GM21526 (cell line): ENCODE data around the gene NHSL2.
"Not testable (repeated sequence)": the region's sequence is repeated elsewhere in the genome, so short reads cannot be mapped to it uniquely, and the experiment has no call there.

Experiments used
- ATAC-seq: cut with Tn5 transposase; IDR thresholded peaks from one replicate; pipeline ENCODE4 v1.9.1; 2021; ENCODE audit warnings: moderate library complexity; ENCODE audit not compliant: unreplicated experiment, low FRiP score

The NHSL2 gene

DNA sequence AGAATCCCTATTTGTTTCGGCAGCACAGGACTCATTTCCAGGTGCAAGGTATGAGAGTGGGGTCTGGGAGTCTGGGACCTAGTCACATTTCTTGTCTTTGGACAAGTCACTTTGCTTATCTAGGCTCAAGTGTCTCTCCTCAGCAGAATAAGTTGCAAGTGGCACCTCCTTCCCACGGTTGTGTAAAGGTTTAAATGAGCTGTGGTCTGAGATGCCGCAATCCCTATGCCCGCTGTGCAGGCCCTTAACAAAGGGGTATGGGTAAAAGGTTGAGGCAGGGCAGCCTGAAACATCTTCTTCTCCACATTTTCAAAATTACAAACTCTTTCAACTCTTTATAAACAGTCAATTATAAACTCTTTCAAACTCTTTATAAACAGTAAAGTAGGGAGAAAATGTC is 127.4 kb downstream of the NHSL2 start:
- no peak for ATAC-seq

DNA sequence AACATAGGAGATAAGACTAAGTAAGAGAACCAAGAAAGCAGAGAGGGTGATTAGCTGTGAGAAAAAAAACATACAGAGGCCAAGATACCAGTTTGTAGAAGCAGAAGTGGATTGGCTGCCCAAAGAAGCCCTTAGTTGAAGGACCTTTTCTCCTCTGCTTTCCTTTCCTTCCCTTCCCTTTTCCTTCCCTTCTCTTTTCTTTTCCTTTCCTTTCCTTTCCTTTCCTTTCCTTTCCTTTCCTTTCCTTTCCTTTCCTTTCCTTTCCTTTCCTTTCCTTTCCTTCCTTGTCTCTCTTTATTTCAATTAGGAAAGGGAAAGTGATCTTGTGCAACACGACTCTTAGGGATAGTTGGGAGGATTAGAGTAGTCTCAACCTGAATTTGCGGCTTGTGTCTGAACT is 128.2 kb downstream of the NHSL2 start:
- ATAC-seq, result no peak

DNA sequence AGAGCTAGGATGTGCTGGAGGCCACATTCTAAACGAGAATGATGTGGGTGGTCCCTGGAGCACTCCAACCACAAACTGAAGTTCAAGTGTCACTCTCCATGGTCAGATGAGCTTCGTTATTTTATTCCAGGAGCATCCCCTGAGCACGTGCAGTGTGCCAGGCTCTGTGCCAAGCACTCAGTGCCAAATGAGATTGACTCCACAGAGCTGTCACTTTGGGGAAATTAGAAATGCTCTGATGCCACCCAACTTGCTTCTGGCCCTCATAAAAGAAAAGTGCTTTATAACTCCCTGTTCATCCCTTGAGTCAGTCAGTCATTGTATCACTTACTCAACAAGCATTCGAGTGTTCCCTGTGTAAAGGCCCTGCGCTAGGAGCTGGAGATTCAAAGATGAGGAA is 129.9 kb downstream of the NHSL2 start:
- ATAC-seq, result no peak

DNA sequence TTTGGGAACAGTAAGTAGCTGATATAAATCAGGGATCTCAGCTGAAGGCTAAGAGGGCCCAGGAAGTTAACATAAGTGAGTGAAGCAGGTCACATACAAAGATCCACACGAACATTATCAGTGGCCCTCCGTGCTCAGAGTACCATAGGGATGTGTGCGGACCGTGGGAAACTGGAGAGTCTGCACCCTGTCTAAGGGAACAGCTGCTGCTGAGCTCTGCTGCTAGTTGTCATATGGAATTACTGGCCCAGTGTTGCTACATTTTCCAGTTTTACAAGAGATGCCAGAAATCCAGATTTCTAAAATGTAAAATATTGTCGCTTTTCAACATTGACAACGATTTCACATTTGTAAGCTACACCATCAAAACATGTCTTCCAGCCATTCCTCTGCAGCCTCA is 130.5 kb downstream of the NHSL2 start:
- no peak for ATAC-seq

DNA sequence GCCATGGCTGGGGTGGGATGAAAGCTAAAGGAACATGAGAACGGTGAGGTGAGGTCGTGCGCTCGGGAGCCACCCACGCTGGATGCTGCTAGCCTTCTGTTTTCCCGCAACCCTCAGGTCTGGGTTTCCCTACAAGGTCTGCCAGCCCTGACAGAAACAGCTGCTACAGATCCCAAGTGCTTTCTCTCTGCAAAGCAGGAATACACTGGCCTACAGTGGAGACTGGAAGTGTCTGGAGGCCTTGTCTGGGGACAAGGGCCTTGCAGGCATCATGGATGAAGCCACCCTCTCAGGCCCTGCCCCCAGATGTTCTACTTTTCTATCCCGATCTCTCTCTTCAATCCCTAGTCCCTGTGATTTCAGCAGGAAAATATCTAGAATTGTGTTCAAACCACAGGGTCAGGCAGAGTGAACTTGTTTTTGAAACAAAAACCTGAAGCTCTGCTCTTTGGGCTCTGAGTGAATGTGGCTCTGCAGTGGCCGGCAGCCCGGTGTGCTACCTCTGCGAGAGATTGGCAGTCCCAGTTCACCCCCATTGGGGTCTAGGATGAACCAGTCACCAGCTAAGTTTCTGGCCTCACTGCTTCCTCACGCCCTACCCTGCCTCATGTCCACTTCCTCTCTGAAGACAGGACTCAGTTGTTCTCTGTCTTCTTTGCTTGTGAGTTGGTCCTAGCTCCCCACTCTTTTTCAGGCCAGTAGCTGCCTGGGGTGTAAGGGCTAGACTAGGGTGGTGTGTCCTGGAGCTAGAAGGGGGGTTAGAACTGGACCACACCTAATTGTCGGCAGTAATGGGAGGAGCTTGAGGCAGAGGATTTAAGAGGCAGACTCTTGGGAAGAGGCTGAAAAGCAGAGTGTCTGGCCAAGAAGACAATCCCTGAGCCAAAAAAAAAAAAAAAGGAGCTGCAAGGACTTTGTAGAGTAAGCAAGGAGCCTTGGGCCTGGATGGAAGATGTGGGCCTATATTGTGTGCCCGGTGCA is 131.5 kb downstream of the NHSL2 start:
- no peak for ATAC-seq

DNA sequence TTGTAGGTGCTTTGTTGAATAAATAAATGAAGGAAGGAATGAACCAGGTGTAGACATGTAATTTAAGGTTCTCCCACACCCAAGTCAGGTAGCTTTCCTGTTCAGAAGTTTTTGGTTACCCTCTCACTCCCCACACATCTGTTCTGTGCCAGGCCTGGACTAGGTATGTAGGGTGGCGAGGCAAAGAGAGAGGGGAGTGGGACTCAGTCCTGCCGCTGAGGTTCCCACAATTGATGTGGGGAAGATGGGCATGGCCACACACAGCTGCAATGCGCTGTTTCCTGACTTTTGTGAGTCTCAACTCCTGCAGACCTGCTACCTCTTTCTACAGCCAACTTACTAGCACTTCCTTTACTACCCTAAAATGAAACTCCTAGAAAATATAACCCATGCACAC is 132.2 kb downstream of the NHSL2 start:
- ATAC-seq, result no peak

DNA sequence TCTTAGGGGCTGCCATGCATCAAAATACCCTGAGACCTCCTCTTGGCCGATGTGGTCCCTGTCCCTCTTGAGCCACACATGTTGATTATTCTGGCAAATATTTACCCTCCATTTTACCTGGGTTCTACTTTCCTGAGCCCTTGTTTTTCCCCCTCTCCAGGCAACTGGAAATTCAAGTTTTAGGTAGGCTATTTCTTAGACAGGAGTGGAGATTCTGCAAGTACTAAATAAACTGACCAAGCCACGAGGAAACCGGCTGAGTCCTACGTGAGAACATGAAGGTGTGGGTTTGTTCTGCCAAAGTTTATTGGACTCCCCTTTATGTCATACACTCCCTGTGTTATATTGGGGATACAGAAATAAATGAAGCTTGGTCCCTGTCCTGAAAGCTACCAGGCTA is 133.0 kb downstream of the NHSL2 start:
- no peak for ATAC-seq

DNA sequence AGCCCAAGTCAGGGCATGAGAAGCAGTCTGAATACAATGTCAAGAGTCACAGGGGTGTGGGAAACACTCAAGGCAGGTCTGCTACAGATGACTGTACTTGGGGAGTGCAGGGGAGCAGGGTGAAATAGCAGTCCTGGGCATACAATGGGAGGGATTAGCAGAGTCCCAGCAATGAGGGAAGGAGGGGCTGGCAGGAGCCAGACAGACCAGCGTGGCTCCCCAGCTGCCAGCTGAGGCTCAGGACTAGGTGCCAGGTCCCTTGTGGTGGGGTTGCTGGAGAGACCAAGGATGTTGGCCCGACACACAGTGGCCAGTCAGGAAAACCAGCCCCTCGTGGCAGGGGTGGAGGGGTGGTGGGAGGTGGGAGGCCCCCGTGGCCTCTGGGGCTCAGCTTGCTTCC is 134.5 kb downstream of the NHSL2 start:
- ATAC-seq, result no peak

DNA sequence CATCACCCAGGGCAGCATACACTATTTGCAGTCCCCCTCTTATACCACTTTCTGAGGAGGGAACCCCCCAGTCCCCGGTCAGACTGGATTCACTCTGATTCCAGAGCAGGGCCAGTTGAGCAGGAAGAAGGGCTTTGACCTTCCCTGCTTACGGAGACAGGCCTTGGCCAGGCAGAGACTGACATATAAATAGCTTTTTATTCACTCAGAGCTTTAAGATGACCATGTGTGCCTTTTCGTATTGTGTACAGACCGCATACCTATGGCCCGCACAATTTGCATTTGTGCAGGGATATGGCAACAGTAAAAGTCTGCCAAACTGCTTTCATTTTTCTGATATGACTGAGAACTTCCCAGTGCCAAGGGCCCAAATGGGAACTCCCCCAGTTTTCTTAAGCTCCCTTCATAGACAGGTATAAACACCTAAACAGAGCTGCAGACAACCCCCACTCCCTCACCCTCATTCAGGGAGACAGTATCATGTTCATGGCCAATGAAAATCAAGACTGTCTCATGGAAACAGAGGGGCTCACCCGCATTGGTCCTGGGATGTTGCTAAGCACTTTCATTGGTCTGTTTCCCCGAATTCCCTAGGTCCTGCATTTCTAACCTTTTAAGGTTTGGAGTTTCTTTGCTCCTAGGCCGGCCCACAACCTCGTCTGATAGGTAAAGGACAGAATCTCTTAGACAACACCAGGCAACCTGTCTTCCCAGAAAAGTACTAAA is 135.1 kb downstream of the NHSL2 start:
- ATAC-seq, result no peak

DNA sequence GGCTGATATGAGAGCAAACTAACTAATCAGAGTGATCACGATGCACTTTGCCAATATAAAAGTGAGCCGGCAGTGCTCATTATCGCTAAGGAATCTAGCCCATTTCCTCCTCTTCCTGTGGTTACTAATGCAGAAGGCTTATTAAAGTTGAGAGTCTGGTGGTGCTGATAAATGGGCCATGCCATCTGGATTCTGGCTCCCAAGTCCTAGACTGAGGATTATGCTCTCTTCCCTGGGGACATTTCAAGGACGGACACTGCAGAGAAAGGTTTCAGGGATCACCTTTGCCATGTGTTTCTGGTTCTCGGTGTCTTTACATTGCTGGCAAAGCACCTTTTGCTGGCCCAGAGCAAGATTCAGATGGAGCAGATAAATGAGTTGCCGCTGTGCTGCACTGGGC is 135.8 kb downstream of the NHSL2 start:
- no peak for ATAC-seq

DNA sequence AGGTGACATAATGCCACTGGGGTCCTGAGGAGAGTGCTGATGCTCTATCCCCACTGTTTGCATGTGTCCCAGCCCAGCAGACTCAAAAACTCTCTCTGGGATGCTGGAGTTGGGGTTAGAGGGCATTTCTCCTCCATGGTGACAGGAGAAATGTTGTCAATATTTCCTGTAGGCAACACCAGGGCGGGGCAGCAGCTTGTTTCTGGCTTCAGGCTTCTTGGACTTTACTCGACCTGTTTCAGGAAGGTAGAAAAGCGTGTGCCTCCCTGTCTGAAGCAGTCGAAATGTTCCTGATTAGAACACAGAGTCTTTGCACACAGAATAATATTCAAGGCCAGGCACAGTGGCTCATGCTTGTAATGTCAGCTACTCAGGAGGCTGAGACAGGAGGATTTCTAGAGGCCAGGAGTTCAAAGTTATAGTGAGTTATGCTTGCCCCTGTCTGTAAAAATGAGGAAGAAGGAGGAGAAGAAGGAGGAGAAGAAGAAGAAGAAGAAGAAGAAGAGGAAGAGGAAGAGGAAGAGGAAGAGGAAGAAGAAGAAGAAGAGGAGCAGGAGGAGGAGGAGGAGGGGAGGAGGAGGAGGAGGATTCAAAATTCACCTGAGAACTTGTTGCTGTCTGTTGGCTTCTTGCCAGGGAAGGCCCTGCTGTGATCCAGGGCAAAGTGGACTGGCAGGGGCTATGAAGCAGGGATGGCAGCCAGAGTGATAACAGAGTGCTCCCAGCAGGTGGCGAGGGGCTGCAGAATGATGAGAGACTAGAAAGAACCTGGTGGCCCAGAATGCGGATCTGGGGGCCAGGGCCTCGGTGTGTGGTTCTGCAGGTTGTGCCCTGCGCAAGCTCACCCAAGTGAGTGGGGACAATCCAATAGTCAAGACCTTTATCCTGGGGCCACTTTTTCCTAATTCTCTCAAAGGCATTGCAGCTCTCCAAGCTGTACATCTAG is 138.1 kb downstream of the NHSL2 start:
- ATAC-seq, result no peak

DNA sequence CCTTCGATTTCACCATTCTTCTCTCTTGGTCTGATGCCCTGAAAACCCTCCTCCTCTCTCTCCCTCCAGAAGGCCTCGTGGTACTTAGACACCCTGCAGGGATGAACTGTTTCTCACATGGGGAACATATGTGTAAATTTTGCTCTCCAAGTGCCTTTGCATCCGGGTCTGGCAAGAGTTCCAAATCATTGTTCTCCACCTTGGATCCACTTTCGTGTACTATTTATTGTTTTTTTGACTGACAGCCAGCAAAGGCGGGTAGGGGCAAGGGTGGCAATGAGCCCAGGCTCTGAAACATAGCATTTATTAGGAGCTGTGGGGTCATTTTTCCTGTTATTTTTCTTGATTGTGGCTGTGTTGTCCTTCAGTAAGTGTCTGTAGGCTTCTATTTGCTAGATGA is 139.4 kb downstream of the NHSL2 start:
- ATAC-seq, result no peak

DNA sequence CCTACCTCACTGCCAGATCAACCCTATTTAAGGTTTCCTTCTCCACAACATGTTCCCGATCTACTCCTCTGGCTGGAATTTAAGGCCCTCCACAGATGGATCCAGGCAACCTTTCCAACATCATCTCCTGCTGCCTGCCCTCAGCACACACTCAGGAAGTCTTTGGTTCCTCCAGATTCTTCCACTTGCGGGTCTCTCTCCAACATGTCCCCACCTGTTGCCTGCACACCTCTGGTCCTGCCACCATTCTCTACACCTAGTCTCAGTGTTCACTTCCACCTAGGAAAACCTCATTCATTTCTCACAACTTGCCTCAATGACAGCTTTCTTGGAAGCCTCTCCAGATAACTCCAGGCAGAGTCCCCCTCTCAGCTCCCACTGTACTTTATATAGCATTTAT is 140.9 kb downstream of the NHSL2 start:
- ATAC-seq, result no peak

DNA sequence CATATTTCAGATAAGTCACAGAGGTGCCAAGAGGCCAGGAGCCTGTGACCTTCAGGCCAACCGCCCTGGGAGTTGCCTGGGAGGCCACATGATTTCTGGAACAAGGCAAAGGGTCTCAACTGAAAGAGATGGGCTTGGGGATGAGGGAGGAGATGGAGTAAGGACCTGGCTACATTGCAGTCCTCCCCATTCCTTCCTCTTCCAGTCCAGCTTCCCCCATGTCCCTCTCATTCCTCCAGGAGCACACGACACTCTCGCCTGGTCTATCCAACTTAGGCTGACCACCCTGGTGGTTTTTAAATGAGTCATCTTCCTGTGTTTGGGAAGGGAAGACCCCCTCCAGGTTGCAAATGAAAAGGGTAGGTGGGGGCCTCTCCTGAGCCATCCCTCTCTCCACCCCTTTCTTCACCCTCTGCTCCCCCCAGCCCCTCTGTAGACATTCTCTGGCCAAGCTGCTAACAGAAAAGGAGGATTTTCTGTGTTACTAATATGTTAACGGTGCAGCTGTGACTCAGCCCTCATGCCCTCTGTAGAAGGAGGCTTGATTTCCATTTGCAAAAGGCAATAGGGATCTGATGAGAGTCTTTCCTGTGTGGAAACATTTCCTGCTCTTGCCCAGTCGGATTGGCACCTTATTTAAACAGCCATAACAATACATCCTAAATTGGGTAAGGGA is 141.9 kb downstream of the NHSL2 start:
- no peak for ATAC-seq

DNA sequence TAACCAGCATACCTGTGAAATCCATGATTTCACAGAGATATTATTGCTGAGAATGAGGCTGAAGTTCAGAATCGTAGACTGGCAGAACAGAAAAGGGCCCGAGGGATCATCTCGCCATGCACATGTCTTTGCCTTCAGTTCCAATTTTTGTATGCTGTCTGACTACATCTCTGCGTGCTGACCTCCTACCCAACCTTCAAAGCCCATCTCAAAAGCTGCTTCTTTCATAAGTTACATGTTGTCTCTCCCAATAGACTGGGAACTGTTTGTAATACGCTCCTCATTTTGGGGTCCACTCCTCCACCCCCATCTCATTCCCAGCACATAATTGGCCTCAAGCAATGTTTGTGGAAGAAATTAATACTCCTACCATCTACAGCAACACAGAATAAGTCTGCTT is 142.9 kb downstream of the NHSL2 start:
- ATAC-seq, result no peak

DNA sequence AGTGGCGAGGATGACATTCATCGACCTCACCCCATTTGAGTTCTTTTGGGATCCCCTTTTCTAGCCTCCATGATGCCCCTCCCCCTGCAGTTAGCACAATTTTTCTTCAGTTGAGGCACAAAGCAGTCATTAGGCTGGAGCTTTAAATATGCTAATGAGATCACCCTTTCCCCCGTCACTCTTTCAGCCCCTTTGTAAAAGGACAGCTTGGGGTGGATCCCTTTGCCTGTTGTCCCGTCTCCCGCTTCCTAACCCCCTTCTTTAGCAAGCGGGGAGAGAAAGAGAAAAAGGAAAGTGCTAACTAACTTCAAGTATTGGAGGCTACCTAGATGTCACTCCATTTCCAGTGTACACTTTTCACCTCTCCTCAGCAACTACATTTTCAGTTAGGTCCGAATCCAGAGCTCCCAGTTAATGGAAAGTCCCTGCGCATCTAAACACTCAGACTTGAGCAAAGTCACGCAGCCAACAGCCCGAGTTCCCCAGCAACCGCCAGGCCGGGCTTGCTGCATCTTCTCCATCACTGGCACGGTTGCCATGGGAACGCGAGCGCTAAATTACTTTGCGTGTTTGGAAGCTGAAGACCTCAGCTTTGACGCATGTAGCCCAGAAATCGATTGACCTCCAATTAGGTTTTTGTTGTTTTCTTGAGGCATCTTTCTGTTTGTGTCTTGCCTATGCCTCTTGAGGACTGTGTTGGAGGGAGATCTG is 144.3 kb downstream of the NHSL2 start:
- ATAC-seq, result no peak

DNA sequence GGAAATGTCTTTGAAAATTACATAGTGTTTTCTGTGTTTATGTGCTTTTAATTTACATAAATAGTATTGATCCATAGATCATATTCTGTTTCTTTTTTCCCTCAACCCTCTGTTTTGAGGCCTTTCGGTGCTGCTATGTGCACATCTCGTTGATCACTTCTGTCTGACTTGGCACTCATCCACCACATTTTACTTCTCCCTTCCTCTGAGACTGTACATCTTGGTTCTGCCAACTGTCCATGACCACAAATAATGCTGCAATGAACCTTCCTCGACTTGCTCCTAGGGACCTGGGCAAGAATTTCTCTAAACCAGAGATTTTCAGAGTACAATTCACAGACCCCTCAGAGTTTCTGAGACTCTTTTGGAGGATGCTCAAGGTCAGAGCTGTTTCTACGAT is 146.7 kb downstream of the NHSL2 start:
- ATAC-seq, result no peak

DNA sequence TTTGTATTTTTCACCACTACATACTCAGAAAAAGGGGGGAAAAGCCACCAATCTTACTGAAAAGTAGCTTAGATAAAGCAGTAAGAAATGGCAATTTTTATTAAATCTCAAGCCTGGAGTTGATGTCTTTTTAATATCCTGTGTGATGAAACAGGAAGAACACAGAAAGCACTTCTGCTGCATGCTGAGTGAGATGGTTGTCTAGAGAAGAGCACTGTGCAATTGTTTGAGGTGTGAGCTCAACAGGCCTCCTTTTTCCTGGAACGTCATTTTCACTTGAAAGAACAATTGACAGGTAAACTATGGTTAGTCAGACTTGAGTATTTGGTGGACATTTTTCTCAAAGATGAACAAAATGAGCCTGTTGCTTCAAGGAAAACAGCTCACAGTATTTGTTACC is 147.2 kb downstream of the NHSL2 start:
- no peak for ATAC-seq

DNA sequence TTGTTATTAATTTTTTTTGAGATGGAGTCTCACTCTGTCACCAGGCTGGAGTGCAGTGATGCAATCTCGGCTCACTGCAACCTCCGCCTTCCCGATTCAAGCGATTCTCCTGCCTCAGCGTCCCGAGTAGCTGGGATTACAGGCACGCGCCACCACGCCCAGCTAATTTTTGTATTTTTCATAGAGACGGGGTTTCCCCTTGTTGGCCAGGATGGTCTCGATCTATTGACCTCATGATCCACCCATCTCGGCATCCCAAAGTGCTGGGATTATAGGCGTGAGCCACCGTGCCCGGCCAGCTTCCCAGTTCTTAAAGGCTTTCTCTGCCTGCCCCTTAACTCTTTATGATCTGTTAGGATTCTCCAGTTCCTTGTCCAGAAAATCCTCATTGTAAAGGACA is 147.7 kb downstream of the NHSL2 start:
- ATAC-seq, result not testable (repeated sequence)
